Stomach (tissue), 4 donors: ENCODE data around the gene TOX2.

Experiments
- CTCF ChIP-seq, 7 experiments: fragments of 450-650 bp in 4 of 7; fragments of 200-600 bp in 3 of 7; sonication (generic) in 3 of 7; IDR thresholded peaks; one replicate each; pipeline ENCODE4 v1.5.1; 2016 to 2019; ENCODE audit warnings: antibody characterized with exemption in 7 of 7, control low read depth in 2 of 7, mild to moderate bottlenecking in 1 of 7
- POLR2A ChIP-seq, 4 donors: fragments of 450-650 bp; IDR thresholded peaks; one replicate each; pipeline ENCODE4 v1.6.1; 2016; ENCODE audit warnings: antibody characterized with exemption in 4 of 4, control low read depth in 2 of 4, mild to moderate bottlenecking in 1 of 4, moderate library complexity in 1 of 4
- POLR2AphosphoS5 ChIP-seq, 3 donors: sonication (generic); formaldehyde crosslinking; IDR thresholded peaks; one replicate each; pipeline ENCODE4 v1.6.1; 2016; ENCODE audit warnings: antibody characterized with exemption in 3 of 3

DNA sequence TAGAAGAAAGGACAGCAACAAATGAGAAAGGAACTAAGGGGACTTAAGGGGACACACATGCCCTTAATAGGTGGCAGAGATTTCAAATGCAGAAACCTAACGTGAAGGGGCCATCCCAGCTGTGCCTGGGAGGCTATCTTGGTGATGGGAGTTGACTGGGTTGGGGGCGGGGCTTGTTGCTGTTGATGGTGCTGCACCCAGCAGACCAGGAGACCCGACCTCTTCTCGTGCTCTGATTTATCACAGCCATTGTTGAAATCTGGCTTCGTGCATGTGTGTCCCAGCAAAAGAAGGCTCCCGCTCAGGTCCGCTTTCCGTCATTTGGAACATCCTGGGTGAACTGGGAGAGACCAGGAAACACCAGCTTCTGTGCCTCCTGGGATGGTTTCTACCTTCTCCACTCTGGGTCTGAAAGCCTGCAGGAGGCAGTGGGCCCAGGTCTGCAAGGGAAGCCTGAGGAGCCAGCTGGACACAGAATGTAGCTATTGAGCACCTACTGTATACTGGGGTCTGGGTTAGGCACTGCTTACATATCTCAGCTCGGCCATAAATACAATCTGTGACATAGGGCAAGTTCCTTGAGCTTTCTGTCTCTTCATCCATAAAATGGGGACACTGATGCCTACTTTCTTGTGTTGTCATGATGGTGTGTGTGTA, 32.1 kb downstream of the TOX2 start:
- TF ChIP-seq POLR2A (IDR thresholded peaks at IDR 0.05) (no peak), CTCF (IDR thresholded peaks at IDR 0.05) (no peak), POLR2AphosphoS5 (IDR thresholded peaks at IDR 0.05) (no peak)
